HL-60 (cell line): ENCODE results near the gene REC114.

Source experiments
- CTCF ChIP-seq: IDR thresholded peaks from one replicate; pipeline ENCODE4 v1.5.1; 2011; ENCODE audit warnings: low read length, control low read depth, inconsistent platforms; ENCODE audit not compliant: insufficient read depth
- POLR2AphosphoS5 ChIP-seq: IDR thresholded peaks from 2 replicates; pipeline ENCODE4 v1.6.1; 2012; ENCODE audit warnings: low read depth
- SPI1 ChIP-seq: IDR thresholded peaks from 2 replicates; pipeline ENCODE4 v1.6.1; 2012; ENCODE audit warnings: low read depth, mild to moderate bottlenecking, borderline replicate concordance

- no peak for TF ChIP-seq CTCF
- TF ChIP-seq POLR2AphosphoS5: no peak
- TF ChIP-seq SPI1: no peak
Observed at GRCh38 chr15:73604477-73604876, 161.5 kb downstream of the REC114 start.
